ENCODE measurements around the gene TDRD1. TPM values are rescaled to one million over a fixed set of nuclear protein-coding genes. Genes with fewer than 3 reads are reported as not detected.

Gene TDRD1
- total RNA-seq, 5 donors from 2014 or later (not counting 1 experiment from before 2014, with no cell fraction given): 0.12 to 0.38 (median 0.25) TPM; not detected in 1

- no peak overlapping the region for H3K27ac Mint-ChIP-seq
- WGBS (ENCODE audit: insufficient coverage): 69% methylated on average over 4 of the region's 9 CpGs
- peaks cover 0 to 7% of the 10 kb centered on the region in 2 experiments for H3K4me1 ChIP-seq (ENCODE audit: control insufficient read depth in 1 of 2, extremely low read depth in 1 of 2, insufficient read depth in 2 of 2, low read length in 2 of 2)
- DNase-seq (no peak), ATAC-seq (replicated peaks in 1 of 4) (no peak)
- H3K27me3 Mint-ChIP-seq: peaks cover 49 to 54% of the 10 kb centered on the region in 2 donors
- H3K27ac ChIP-seq (ENCODE audit: low read length): no peak overlapping the region
- no peak overlapping the region for H3K4me3 ChIP-seq (ENCODE audit: control insufficient read depth in 1 of 2, extremely low read depth in 1 of 2, low read length in 1 of 2)
- CTCF ChIA-PET: no interaction called here
- H3K27me3 ChIP-seq (replicated peaks in 1 of 2; ENCODE audit: control insufficient read depth in 2 of 2, extremely low read depth in 1 of 2, insufficient read depth in 2 of 2, low read length in 1 of 2): peaks cover 0 to 24% of the 10 kb centered on the region in 2 experiments
- H3K36me3 ChIP-seq (ENCODE audit: control insufficient read depth in 2 of 2, extremely low read depth in 1 of 2, insufficient read depth in 1 of 2, low read length in 1 of 2): no peaks in the 10 kb centered on the region
- H3K4me3 Mint-ChIP-seq: no peak overlapping the region
- H3K36me3 Mint-ChIP-seq: no peaks in the 10 kb centered on the region
- peaks cover 0 to 5% (median 5%) of the 10 kb centered on the region in 3 donors for H3K4me1 Mint-ChIP-seq
- POLR2A ChIA-PET: no interaction called here
- H3K9me3 Mint-ChIP-seq: no peaks in the 10 kb centered on the region
- H3K9me3 ChIP-seq: no peaks in the 10 kb centered on the region
Measured at GRCh38 chr10:114243661-114244060, 64.5 kb downstream of the TDRD1 start.

GRCh38 chr10:114244126-114244525 lies 65.0 kb downstream of the TDRD1 start:
- WGBS (ENCODE audit: insufficient coverage): 20% methylated on average over 1 of the region's 6 CpGs

DNA sequence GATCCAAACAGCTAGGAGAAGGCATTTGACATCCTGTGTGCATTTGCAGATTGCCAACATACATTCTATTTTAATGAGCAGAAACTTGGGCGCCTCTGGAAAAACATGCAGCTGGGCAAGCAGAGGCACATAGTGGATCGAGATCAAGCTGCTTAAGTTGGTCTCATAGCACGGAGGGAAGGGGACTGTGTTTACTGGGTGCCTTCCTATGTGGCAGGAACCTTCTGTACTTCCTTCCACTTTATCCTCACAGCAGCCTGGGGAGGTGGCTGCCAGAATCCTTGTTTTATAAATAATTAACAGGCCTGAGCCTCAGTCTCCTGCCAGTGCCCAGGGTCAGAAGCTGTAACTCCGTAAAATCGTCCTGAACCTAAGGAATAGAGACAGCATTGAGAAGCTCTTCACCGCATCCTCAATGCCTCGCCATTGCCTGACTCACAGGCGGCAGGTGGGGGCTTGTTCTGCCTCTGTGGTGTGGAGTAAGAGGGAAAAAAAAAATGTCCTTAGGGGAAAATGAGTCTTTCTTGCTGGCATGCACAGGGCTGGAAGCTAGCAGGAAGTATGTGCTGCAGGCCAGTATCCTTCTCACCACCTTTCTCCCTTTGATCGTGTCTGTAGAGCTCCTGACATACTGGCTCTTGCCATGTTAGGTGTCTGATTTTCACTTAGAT lies 66.1 kb downstream of the TDRD1 start:
- Histone ChIP-seq H3K36me3 (ENCODE audit: control insufficient read depth in 2 of 2, extremely low read depth in 1 of 2, insufficient read depth in 1 of 2, low read length in 1 of 2) (no peaks in the 10 kb centered on the region), H3K27me3 (replicated peaks in 1 of 2; ENCODE audit: control insufficient read depth in 2 of 2, extremely low read depth in 1 of 2, insufficient read depth in 2 of 2, low read length in 1 of 2) (peaks cover 0 to 11% of the 10 kb centered on the region in 2 experiments), H3K9me3 (no peaks in the 10 kb centered on the region), H3K4me1 (ENCODE audit: control insufficient read depth in 1 of 2, extremely low read depth in 1 of 2, insufficient read depth in 2 of 2, low read length in 2 of 2) (no peaks in the 10 kb centered on the region), H3K4me3 (ENCODE audit: control insufficient read depth in 1 of 2, extremely low read depth in 1 of 2, low read length in 1 of 2) (no peak overlapping the region), H3K27ac (ENCODE audit: low read length) (no peak overlapping the region)
- Mint-ChIP-seq H3K27me3 (peaks cover 44% of the 10 kb centered on the region in 2 donors), H3K4me3 (no peak overlapping the region), H3K4me1 (no peaks in the 10 kb centered on the region), H3K27ac (no peak overlapping the region), H3K9me3 (no peaks in the 10 kb centered on the region), H3K36me3 (no peaks in the 10 kb centered on the region)
- ATAC-seq (replicated peaks in 1 of 4) (no peak), DNase-seq (no peak)
- CTCF ChIA-PET: no interaction called here
- 91% methylated on average over 4 of the region's 9 CpGs for WGBS (ENCODE audit: insufficient coverage)
- POLR2A ChIA-PET: interaction anchor here in 1 of 2 donors (0.6 kb wide), 1 partner anchor 1694 kb away, joined by 4 read pairs; no protein-coding TSS in a partner anchor

More at GRCh38 chr10:114244126-114244525, 65.0 kb downstream of the TDRD1 start:
- H3K4me3 Mint-ChIP-seq: no peak overlapping the region
- CTCF ChIA-PET: no interaction called here
- H3K27ac Mint-ChIP-seq: no peak overlapping the region
- Histone ChIP-seq H3K9me3 (no peaks in the 10 kb centered on the region), H3K4me3 (ENCODE audit: control insufficient read depth in 1 of 2, extremely low read depth in 1 of 2, low read length in 1 of 2) (no peak overlapping the region), H3K36me3 (ENCODE audit: control insufficient read depth in 2 of 2, extremely low read depth in 1 of 2, insufficient read depth in 1 of 2, low read length in 1 of 2) (no peaks in the 10 kb centered on the region), H3K27me3 (replicated peaks in 1 of 2; ENCODE audit: control insufficient read depth in 2 of 2, extremely low read depth in 1 of 2, insufficient read depth in 2 of 2, low read length in 1 of 2) (peaks cover 0 to 22% of the 10 kb centered on the region in 2 experiments), H3K27ac (ENCODE audit: low read length) (no peak overlapping the region), H3K4me1 (ENCODE audit: control insufficient read depth in 1 of 2, extremely low read depth in 1 of 2, insufficient read depth in 2 of 2, low read length in 2 of 2) (peaks cover 0 to 5% of the 10 kb centered on the region in 2 experiments)
- POLR2A ChIA-PET: no interaction called here
- no peaks in the 10 kb centered on the region for H3K9me3 Mint-ChIP-seq
- ATAC-seq (replicated peaks in 1 of 4) (no peak), DNase-seq (no peak)
- no peaks in the 10 kb centered on the region for H3K36me3 Mint-ChIP-seq
- peaks cover 46 to 49% of the 10 kb centered on the region in 2 donors for H3K27me3 Mint-ChIP-seq
- peaks cover 0 to under 1% (median 0%) of the 10 kb centered on the region in 3 donors for H3K4me1 Mint-ChIP-seq

GRCh38 chr10:114246679-114247305 lies 67.6 kb downstream of the TDRD1 start:
- Mint-ChIP-seq H3K4me3 (no peak overlapping the region), H3K27me3 (peaks cover 30 to 38% of the 10 kb centered on the region in 2 donors), H3K9me3 (no peaks in the 10 kb centered on the region), H3K36me3 (no peaks in the 10 kb centered on the region), H3K27ac (no peak overlapping the region), H3K4me1 (no peaks in the 10 kb centered on the region)
- no peaks in the 10 kb centered on the region for H3K9me3 ChIP-seq
- H3K27ac ChIP-seq (ENCODE audit: low read length): no peak overlapping the region
- no peaks in the 10 kb centered on the region for H3K4me1 ChIP-seq (ENCODE audit: control insufficient read depth in 1 of 2, extremely low read depth in 1 of 2, insufficient read depth in 2 of 2, low read length in 2 of 2)
- CTCF ChIA-PET: interaction anchor here in 1 of 2 donors (0.6 kb wide), 1 partner anchor 54 kb away, joined by 5 read pairs; no protein-coding TSS in a partner anchor
- H3K27me3 ChIP-seq (replicated peaks in 1 of 2; ENCODE audit: control insufficient read depth in 2 of 2, extremely low read depth in 1 of 2, insufficient read depth in 2 of 2, low read length in 1 of 2): peaks cover 0 to 19% of the 10 kb centered on the region in 2 experiments
- H3K36me3 ChIP-seq (ENCODE audit: control insufficient read depth in 2 of 2, extremely low read depth in 1 of 2, insufficient read depth in 1 of 2, low read length in 1 of 2): no peaks in the 10 kb centered on the region
- POLR2A ChIA-PET: interaction anchor here in 1 of 2 donors (0.6 to 0.7 kb wide), 2 partner anchors 144 to 501 kb away, joined by 4 to 5 read pairs; no protein-coding TSS in a partner anchor
- H3K4me3 ChIP-seq (ENCODE audit: control insufficient read depth in 1 of 2, extremely low read depth in 1 of 2, low read length in 1 of 2): no peak overlapping the region
- no peak for DNase-seq
- no peak for ATAC-seq (replicated peaks in 1 of 4)
- 82% methylated on average over 4 of the region's 7 CpGs for WGBS (ENCODE audit: insufficient coverage)

- H3K36me3 ChIP-seq (ENCODE audit: control insufficient read depth in 2 of 2, extremely low read depth in 1 of 2, insufficient read depth in 1 of 2, low read length in 1 of 2): no peaks in the 10 kb centered on the region
- H3K27ac Mint-ChIP-seq: no peak overlapping the region
- no peaks in the 10 kb centered on the region for H3K4me1 Mint-ChIP-seq
- H3K36me3 Mint-ChIP-seq: no peaks in the 10 kb centered on the region
- no peak overlapping the region for H3K4me3 Mint-ChIP-seq
- no peaks in the 10 kb centered on the region for H3K4me1 ChIP-seq (ENCODE audit: control insufficient read depth in 1 of 2, extremely low read depth in 1 of 2, insufficient read depth in 2 of 2, low read length in 2 of 2)
- H3K9me3 Mint-ChIP-seq: no peaks in the 10 kb centered on the region
- no peak overlapping the region for H3K4me3 ChIP-seq (ENCODE audit: control insufficient read depth in 1 of 2, extremely low read depth in 1 of 2, low read length in 1 of 2)
- H3K27ac ChIP-seq (ENCODE audit: low read length): no peak overlapping the region
- peaks cover 6 to 7% of the 10 kb centered on the region in 2 donors for H3K27me3 Mint-ChIP-seq
- H3K9me3 ChIP-seq: no peaks in the 10 kb centered on the region
- peaks cover 0 to 19% of the 10 kb centered on the region in 2 experiments for H3K27me3 ChIP-seq (replicated peaks in 1 of 2; ENCODE audit: control insufficient read depth in 2 of 2, extremely low read depth in 1 of 2, insufficient read depth in 2 of 2, low read length in 1 of 2)
- no peak for DNase-seq
- CTCF ChIA-PET: no interaction called here
- 87% methylated on average over 3 of the region's 6 CpGs for WGBS (ENCODE audit: insufficient coverage)
- no peak for ATAC-seq (replicated peaks in 1 of 4)
- POLR2A ChIA-PET: no interaction called here
Measured at GRCh38 chr10:114250236-114250635, 71.1 kb downstream of the TDRD1 start.

DNA sequence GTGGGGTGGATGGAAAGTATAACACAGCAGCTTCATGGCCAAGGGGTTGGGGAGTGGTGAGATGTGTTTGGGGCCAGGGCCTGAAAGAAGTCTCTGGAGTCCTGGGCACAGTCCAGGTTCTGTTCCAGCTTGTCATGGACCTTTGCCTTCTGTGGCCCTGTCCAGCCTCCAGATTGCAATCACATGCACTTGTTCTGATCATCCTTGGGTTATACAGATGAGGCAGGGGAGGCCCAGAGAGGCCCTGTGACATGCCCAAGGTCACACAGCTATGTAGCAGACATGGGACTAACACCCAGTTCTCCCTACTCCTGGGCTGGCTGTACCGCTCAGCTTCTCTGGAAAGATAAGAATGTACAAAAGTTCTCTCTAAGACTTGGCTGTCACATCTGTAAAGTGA lies 71.6 kb downstream of the TDRD1 start:
- no peak overlapping the region for H3K27ac Mint-ChIP-seq
- CTCF ChIA-PET: no interaction called here
- POLR2A ChIA-PET: no interaction called here

More for the DNA sequence above, 71.6 kb downstream of the TDRD1 start:
- Histone ChIP-seq H3K4me1 (ENCODE audit: control insufficient read depth in 1 of 2, extremely low read depth in 1 of 2, insufficient read depth in 2 of 2, low read length in 2 of 2) (no peaks in the 10 kb centered on the region), H3K27ac (ENCODE audit: low read length) (no peak overlapping the region), H3K36me3 (ENCODE audit: control insufficient read depth in 2 of 2, extremely low read depth in 1 of 2, insufficient read depth in 1 of 2, low read length in 1 of 2) (no peaks in the 10 kb centered on the region), H3K27me3 (replicated peaks in 1 of 2; ENCODE audit: control insufficient read depth in 2 of 2, extremely low read depth in 1 of 2, insufficient read depth in 2 of 2, low read length in 1 of 2) (peaks cover 0 to 19% of the 10 kb centered on the region in 2 experiments), H3K4me3 (ENCODE audit: control insufficient read depth in 1 of 2, extremely low read depth in 1 of 2, low read length in 1 of 2) (no peak overlapping the region), H3K9me3 (no peaks in the 10 kb centered on the region)
- DNase-seq (no peak), ATAC-seq (replicated peaks in 1 of 4) (no peak)
- Mint-ChIP-seq H3K27me3 (peaks cover 3 to 6% of the 10 kb centered on the region in 2 donors), H3K36me3 (no peaks in the 10 kb centered on the region), H3K9me3 (no peaks in the 10 kb centered on the region), H3K4me3 (no peak overlapping the region), H3K4me1 (no peaks in the 10 kb centered on the region)
- WGBS (ENCODE audit: insufficient coverage): no CpG with 5 or more reads among the region's 1 CpG

All from T-cell (primary cell).